ENCODE measurements around the gene AKR7A2.
"Not testable (repeated sequence)": the region's sequence is repeated elsewhere in the genome, so short reads cannot be mapped to it uniquely, and the experiment has no call there.

The AKR7A2 gene

GRCh38 chr1:19257178-19257914 is 54.6 kb downstream of the AKR7A2 start:
- DNase-seq: no peak

DNA sequence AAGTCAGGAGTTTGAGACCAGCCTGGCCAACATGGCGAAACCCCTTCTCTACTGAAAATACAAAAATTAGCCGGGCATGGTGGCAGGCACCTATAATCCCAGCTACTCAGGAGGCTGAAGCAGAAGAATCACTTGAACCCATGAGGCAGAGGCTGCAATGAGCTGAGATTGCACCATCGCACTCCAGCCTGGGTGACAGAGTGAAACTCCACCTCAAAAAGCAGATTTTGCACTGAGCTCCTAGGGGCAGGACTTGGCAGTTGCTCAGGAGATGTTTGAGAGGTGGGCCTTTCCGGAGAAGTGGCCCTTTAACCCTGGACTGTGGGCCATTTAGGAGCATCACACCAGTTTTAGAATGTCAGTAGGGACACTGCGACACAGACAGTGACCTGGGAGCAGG is 55.6 kb downstream of the AKR7A2 start:
- not testable (repeated sequence) for DNase-seq

DNA sequence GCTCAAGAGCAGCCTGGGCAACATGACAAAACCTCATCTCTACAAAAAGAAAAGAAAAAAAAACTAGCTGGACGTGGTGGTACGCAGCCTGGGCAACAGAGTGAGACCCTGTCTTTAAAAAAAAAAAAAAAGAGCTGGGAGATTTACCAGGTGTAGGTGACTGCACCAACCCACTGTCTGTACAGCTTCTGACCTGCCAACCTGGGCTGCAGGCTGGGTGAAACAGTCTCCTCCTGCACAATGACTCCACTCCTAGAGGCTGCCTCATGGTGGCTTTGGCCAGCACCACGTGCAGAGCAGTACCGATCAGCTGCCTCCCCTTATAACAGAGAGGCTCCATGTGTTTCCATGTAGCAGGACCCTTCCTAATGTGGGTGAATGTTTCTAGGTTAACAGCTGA is 56.7 kb downstream of the AKR7A2 start:
- no peak for DNase-seq

DNA sequence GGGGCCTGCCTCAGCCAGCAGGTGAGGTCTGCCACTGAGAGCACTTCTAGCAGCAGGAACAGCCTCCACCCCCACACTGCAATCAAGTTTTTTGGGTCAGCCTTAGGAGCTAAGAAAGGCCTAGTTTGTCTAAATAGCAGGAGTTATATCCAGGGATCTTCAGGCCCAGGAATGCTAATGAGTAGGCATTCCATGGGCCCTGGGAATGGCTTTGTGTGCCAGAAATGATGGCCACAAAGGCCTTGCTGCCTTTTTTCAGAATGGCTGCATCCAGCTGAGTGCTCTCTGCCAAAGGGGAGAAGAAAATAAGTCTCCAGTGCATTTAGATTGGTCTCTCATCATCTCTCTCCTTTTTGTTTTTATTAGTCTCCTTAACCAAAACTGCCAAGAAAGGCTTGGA is 57.5 kb downstream of the AKR7A2 start:
- DNase-seq: no peak
